Neural cell (in vitro differentiated cells): Measurements from ENCODE around the gene NTNG1.

Experiments
- TF ChIP-seq, protein P1 (sequence below): fragments of 450-650 bp; IDR thresholded peaks from 2 replicates; pipeline ENCODE4 v1.5.1; 2014; ENCODE audit warnings: antibody characterized with exemption, mild to moderate bottlenecking, moderate library complexity; ENCODE audit not compliant: poor library complexity, severe bottlenecking
- TF ChIP-seq, protein P2 (sequence below): IDR thresholded peaks from 2 replicates; pipeline ENCODE4 v1.6.1; 2012; ENCODE audit warnings: borderline replicate concordance

DNA sequence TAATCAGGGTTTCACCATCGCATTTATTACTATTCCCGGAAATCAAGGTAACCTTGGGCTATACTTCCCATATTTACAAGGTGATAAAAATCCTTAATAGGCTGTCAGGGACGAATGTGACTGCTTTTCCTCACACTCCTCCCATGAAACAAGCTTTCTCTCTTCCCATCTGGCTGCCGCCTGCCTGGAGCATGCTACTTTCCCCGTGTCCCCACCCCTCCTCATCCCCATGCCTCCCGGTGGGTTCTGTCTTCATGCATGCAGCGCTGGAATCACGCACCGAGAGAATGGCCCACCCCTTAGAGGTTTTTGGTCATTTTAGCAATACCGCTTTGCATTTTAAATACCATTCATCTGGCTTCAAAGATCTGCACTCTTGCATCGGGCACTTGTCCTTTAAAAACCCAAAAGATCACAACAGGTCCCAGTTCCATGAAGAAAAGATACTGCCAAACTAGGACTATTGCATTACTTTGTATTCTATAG is 339.1 kb downstream of the NTNG1 start:
- TF ChIP-seq, protein P1, sequence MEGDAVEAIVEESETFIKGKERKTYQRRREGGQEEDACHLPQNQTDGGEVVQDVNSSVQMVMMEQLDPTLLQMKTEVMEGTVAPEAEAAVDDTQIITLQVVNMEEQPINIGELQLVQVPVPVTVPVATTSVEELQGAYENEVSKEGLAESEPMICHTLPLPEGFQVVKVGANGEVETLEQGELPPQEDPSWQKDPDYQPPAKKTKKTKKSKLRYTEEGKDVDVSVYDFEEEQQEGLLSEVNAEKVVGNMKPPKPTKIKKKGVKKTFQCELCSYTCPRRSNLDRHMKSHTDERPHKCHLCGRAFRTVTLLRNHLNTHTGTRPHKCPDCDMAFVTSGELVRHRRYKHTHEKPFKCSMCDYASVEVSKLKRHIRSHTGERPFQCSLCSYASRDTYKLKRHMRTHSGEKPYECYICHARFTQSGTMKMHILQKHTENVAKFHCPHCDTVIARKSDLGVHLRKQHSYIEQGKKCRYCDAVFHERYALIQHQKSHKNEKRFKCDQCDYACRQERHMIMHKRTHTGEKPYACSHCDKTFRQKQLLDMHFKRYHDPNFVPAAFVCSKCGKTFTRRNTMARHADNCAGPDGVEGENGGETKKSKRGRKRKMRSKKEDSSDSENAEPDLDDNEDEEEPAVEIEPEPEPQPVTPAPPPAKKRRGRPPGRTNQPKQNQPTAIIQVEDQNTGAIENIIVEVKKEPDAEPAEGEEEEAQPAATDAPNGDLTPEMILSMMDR = no peak
- TF ChIP-seq, protein P2, sequence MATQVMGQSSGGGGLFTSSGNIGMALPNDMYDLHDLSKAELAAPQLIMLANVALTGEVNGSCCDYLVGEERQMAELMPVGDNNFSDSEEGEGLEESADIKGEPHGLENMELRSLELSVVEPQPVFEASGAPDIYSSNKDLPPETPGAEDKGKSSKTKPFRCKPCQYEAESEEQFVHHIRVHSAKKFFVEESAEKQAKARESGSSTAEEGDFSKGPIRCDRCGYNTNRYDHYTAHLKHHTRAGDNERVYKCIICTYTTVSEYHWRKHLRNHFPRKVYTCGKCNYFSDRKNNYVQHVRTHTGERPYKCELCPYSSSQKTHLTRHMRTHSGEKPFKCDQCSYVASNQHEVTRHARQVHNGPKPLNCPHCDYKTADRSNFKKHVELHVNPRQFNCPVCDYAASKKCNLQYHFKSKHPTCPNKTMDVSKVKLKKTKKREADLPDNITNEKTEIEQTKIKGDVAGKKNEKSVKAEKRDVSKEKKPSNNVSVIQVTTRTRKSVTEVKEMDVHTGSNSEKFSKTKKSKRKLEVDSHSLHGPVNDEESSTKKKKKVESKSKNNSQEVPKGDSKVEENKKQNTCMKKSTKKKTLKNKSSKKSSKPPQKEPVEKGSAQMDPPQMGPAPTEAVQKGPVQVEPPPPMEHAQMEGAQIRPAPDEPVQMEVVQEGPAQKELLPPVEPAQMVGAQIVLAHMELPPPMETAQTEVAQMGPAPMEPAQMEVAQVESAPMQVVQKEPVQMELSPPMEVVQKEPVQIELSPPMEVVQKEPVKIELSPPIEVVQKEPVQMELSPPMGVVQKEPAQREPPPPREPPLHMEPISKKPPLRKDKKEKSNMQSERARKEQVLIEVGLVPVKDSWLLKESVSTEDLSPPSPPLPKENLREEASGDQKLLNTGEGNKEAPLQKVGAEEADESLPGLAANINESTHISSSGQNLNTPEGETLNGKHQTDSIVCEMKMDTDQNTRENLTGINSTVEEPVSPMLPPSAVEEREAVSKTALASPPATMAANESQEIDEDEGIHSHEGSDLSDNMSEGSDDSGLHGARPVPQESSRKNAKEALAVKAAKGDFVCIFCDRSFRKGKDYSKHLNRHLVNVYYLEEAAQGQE = no peak
